CD4-positive, alpha-beta T cell treated with Interleukin-10 for 1 hour (primary cell): ENCODE data around the gene KRTAP9-1.
"Not testable (repeated sequence)": the region's sequence is repeated elsewhere in the genome, so short reads cannot be mapped to it uniquely, and the experiment has no call there.

Source experiments
- DNase-seq: peaks from one replicate; pipeline ENCODE4 v3.0.0-alpha.2; 2020

Gene KRTAP9-1

DNA sequence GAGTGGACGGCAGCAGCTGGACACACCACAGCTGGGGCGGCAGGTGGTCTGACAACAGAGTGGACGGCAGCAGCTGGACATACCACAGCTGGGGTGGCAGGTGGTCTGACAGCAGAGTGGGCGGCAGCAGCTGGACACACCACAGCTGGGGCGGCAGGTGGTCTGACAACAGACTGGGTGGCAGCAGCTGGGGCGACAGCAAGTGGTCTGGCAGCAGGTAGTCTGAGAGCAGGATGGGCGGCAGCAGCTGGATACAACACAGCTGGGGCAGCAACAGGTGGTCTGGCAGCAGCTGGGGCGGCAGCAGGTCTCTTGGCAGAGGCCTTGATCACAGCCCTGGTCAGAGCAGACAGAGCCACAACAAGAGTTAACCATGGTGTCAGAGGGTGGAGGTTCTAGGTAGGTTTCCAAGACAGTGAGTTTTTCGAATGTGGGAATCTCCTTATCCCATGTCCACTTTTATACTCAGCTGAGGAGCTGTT, 5.2 kb upstream of the KRTAP9-1 start, which contains the start of gene KRTAP4-1:
TSS of gene KRTAP4-1 (minus strand) at position 432 of the 482 bp plus-strand sequence. CDS start at position 375, 57 bp downstream.
- DNase-seq: no peak

GRCh38 chr17:41185001-41185400, 4.7 kb upstream of the KRTAP9-1 start:
- DNase-seq: no peak

DNA sequence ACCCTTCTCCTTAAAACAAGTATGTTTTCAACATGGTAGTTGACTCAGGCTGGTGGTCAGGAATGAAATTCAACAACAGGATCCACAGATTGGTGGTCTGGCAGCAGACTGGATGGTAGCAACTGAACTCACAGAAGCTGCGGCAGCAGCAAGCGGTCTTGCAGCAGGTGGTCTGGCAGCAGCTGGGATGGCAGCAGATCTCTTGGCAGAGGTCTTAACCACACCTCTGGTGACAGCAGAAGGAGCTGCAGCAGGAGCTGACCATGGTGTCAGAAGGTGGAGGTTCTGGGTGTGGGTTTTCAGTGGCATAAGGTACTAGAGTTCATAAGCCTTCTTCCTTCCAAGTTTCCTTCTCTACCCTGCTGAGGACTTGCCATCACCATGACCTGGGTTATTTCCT, 2.8 kb upstream of the KRTAP9-1 start:
- no peak for DNase-seq

GRCh38 chr17:41190328-41190727, 641 bp downstream of the KRTAP9-1 start:
- no peak for DNase-seq

DNA sequence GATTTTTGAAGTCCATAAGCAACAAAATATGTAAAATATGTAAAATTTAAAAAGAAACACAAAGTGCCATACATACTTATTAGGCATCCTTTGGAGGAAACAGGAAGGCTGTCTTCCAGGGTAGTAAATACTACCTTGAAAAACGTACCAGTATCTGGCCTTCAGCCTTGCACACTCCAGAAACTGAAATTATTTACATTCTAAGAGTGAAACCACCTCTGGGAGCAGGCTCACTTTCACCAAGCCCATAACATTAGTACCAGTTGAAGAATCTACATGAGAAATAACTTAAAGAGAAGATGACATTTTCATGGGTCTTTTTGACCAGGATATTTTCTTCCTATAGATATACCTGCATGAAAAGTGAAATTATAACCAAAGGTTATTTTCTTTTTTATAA, 6.4 kb downstream of the KRTAP9-1 start:
- DNase-seq: no peak

- no peak for DNase-seq
Measured at GRCh38 chr17:41199421-41200078, 9.9 kb downstream of the KRTAP9-1 start.

DNA sequence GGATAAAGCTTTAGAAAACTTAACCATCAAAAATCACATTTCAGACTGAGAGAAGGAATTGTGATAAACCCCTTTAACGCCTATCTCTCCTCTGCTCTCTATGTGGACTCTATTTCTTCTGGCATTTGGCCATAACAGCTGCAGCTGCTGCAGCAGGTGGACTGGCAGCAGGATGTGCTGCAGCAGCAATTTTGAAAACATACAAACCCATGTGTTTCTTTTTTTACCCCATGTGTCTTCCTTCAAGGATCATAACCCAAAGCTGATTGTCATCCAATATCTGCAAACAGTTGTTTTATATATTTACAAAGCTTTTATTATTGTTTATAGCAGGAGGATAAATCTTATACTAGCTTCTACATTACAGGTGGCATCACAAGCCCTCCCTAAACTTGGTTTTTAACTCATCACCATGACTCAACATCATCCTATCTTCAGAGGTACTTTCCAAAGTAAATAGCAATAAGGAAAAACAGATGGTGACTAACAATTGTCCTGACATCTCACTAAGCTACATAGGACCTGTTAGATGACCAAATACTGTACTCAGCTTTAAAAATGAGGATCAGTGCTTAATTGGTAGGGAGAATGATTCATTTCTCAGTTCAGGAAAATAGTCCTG, 22.3 kb downstream of the KRTAP9-1 start:
- DNase-seq: no peak

DNA sequence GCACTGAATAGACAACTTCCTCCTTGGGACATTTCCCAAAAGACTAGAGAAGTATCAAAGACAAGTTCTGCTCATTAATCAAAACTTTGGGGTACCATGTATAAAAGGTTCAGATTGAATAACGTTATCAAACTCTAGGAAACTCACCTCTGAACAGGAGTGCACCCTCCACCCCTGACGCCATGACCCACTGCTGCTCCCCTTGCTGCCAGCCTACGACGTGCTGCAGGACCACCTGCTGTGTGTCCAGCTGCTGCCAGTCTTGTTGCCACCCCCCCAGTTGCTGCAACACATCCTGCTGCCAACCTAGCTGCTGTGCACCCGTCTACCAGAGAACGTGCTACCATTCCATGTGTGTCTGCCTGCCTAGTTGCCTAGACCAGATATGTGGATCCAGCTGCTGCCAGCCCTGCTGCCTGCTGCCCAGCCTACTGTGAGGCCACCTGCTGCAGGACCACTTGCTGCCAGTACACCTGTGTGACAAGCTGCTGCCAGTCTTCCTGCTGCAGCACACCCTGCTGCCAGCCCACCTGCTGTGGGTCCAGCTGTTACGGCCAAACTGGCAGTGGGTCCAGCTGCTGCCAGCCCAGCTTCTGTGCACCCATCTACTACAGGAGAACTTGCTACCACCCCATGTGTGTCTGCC, 23.0 kb downstream of the KRTAP9-1 start:
- DNase-seq: no peak

DNA sequence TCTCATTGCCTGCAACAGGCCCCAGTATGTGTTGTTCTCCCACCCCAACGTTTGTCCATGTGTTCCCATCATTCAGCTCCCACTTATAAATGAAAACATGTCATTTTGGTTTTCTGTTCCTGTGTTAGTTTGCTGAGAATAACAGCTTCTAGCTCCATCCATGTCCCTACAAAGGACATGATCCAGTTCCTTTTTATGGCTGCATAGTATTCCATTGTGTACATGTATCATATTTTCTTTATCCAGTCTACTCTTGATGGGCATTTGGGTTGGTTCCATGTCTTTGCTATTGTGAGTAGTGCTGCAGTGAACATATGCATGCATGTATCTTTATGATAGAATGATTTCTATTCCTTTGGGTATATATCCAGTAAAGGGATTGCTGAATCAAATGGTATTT, 26.0 kb downstream of the KRTAP9-1 start:
- DNase-seq: no peak

DNA sequence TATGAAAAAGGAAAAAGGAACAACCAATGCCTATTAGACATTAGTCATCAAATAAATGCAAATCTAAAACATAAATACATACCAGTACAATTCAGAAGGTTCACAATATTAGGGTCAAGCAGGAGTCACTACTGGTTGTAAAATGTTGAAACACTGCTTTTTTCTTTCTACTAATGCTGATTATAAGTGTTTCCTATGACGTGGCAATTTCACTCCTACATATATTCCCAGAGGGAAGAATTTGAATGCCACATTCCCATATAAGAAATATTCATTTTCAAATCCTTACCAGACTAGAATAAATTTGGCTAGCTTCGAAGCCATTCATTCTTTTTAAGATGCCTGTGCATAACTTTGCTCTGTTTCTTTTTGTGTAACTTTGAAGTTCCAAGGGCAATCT, 34.1 kb downstream of the KRTAP9-1 start:
- no peak for DNase-seq

DNA sequence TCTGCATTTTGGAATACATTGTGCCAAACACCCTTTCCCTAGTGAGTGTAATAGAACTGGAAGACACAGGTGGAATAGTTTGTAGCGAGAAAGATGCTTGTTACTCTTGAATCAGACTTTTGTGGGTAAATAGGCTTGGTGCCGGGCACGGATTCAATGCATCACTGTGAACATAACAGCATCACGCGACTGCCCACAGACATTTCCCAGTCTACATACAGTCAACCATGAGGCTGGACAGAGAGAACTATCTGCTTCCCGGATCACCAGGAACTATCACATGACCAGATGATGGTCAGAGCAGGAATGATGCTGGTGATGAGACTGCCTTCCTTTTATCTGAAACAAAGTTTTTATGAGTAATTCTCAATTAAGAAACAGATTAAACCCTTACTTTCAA, 36.4 kb downstream of the KRTAP9-1 start:
- DNase-seq: no peak

- DNase-seq: not testable (repeated sequence)
Measured at GRCh38 chr17:41226598-41227095, 37.0 kb downstream of the KRTAP9-1 start, which contains the start of gene KRTAP9-2. KRTAP9-2 (plus strand) TSS chr17:41226648; CDS start chr17:41226655, 7 bp downstream.

DNA sequence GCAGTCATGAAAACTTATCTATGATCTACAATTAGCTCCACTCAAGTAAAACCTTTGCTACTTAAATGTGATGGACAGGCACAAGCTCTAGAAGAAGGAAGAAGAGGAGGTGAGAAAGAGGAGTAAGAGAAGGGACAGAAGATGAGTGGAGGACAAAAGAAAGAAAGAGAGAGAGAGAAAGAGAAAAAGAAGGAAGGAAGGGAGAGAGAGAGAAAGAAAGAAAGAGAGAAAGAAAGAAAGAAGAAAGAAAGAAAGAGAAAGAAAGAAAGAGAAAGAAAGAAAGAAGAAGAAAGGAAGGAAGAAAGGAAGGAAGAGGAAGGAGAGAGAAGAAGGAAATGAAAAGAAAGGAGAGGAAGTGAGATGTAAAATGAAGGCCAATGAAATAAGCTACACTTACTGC, 40.4 kb downstream of the KRTAP9-1 start:
- DNase-seq: no peak

DNA sequence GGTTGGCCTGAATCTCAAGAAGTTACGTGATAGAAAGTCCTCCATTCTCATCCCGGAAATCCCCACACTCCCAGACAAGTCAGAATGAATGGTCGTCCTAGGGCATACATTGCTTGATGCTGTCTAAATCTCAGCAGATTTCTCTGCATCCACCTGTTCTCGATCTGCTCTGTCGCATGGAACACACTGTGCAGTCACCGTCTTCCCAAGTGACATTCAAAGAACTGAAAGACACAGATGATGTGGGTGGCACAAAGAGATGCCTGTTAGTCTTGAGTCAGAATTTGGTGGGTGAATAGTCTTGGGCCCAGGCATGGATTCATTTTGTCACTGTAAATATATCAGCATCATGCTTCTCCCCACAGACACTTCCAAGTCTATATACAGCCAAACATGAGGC, 42.0 kb downstream of the KRTAP9-1 start:
- no peak for DNase-seq

DNA sequence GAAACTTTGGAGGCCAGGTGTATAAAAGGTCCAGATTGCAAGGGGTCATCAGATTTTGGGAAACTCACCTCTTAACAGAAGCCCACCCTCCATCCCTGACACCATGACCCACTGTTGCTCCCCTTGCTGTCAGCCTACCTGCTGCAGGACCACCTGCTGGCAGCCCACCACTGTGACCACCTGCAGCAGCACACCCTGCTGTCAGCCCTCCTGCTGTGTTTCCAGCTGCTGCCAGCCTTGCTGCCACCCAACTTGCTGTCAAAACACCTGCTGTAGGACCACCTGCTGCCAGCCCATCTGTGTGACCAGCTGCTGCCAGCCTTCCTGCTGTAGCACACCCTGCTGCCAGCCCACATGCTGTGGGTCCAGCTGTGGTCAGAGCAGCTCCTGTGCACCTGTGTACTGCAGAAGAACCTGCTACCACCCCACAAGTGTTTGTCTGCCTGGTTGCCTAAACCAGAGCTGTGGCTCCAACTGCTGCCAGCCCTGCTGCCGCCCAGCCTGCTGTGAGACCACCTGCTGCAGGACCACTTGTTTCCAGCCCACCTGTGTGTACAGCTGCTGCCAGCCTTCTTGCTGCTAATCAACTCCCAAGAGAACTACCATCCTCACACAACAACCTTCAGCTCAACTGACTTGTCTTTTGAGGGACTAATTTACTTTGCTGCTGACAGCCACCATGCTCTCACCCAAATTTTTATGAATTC, 42.9 kb downstream of the KRTAP9-1 start, which contains the start of gene KRTAP9-3:
TSS of gene KRTAP9-3 (plus strand) at position 51 of the 707 bp plus-strand sequence. CDS start at position 104, 53 bp downstream.
- DNase-seq: not testable (repeated sequence)

DNA sequence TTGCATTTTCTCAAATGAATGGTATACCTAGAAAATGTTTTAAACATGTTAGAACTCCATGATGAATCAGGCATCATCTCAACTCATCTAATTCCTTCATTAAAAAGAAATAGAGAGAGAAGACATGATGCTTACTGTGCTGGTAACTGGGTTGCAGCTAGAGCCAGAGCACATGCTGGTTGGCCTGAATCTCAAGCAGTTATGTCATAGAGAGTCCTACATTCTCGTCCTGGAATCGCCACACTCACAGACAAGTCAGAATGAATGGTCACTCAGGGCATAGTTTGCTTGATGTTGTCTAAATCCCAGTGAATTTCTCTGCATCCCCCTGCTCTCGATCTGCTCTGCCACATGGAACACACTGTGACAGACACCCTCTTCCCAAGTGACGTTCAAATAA, 47.4 kb downstream of the KRTAP9-1 start:
- DNase-seq: not testable (repeated sequence)

DNA sequence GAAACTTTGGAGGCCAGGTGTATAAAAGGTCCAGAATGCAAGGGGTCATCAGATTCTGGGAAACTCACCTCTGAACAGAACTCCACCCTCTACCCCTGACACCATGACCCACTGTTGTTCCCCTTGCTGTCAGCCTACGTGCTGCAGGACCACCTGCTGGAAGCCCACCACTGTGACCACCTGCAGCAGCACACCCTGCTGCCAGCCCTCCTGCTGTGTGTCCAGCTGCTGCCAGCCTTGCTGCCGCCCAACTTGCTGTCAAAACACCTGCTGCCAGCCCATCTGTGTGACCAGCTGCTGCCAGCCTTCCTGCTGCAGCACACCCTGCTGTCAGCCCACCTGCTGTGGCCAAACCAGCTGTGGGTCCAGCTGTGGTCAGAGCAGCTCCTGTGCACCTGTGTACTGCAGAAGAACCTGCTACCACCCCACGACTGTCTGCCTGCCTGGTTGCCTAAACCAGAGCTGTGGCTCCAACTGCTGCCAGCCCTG, 48.3 kb downstream of the KRTAP9-1 start, which contains the start of gene KRTAP9-8:
TSS of gene KRTAP9-8 (plus strand) at position 51 of the 489 bp plus-strand sequence. CDS start at position 104, 53 bp downstream.
- not testable (repeated sequence) for DNase-seq
